ENCODE data around the gene PRR7.

PRR7 gene

DNA sequence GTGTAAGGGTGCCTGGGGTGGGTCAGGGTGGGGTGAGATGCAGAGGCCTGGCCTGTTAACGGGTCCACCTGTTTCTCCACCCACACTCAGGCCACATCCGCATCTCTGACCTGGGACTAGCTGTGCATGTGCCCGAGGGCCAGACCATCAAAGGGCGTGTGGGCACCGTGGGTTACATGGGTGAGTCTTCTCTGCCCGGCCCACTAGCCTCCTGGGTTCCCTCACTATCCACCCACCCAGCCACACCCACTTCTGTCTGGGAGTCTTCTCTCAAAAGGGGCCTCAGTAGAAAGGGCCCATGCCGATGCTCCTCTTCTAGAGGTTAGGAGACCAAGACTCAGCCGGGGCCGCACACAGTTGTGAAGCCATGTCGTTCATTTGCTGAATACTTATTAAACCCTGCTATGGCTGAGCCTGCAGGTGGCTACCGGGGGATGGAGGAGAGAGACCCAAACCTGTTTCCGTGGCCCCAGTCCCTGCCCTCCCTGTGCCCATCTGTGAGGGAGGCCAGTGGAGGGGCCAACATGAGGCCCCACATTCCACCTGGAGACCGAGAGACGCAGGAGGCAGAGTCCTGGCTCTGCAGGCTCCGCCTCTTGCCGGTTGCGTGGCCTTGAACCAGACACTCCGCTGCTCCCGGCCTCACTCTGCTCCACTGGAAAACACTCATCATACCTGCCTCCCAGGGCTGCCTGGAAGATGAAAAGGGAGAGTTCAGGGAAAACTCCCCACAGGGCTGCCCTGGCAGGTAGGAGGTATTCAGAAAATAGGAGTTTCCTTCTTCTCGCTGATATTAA is 11.5 kb upstream of the PRR7 start:
- Histone ChIP-seq H3K4me1 (ENCODE audit: insufficient read depth, low read length) (no peaks in the 10 kb centered on the region), H2AFZ (ENCODE audit: low read depth, low read length) (no peak overlapping the region), H3K27me3 (ENCODE audit: insufficient read depth, low read length) (no peaks in the 10 kb centered on the region), H3K9me3 (ENCODE audit: low read length) (no peaks in the 10 kb centered on the region), H3K4me3 (ENCODE audit: low read length) (no peak overlapping the region), H3K36me3 (ENCODE audit: insufficient read depth, low read length) (peaks cover 58% of the 10 kb centered on the region)

DNA sequence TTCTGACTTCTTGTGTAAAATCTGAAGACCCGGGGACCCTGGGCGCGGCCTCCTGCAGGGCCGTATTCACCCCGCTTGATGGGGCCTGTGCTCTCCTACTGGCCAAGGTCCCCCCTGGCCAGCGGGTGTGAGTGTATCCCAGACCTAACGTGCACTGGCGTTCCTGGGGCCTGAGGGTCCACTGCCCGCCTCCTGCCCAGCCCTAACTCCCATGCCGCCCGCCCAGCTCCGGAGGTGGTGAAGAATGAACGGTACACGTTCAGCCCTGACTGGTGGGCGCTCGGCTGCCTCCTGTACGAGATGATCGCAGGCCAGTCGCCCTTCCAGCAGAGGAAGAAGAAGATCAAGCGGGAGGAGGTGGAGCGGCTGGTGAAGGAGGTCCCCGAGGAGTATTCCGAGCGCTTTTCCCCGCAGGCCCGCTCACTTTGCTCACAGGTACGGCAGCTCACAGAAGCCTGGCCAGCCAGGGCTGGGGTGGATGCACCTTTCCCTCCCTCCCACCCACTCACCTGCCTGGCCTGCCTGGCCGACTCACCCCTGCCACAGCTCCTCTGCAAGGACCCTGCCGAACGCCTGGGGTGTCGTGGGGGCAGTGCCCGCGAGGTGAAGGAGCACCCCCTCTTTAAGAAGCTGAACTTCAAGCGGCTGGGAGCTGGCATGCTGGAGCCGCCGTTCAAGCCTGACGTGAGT is 10.6 kb upstream of the PRR7 start:
- Histone ChIP-seq H3K9me3 (ENCODE audit: low read length) (no peaks in the 10 kb centered on the region), H3K4me1 (ENCODE audit: insufficient read depth, low read length) (no peaks in the 10 kb centered on the region), H2AFZ (ENCODE audit: low read depth, low read length) (no peak overlapping the region), H3K4me3 (ENCODE audit: low read length) (no peak overlapping the region), H3K27me3 (ENCODE audit: insufficient read depth, low read length) (no peaks in the 10 kb centered on the region), H3K36me3 (ENCODE audit: insufficient read depth, low read length) (peaks cover 58% of the 10 kb centered on the region)

DNA sequence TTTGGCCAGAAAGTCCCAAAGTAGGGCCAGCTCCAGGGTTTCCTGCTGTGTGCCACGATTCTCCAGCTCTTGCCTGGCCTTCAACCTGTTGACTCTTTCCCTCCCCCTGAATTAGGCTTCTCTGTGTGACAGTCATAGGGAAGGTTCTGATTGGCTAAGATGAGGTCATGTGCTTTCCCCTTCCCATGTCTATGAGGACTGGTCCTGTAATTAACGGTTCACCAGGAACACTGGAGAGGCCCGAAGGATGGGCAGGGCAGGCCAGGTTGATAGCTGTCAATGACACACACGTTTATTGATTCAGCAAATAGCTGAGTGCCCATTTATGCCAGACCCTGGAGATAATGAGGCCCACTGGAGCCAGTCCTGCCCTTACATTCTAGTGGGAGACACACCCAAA is 9.0 kb upstream of the PRR7 start:
- H3K36me3 ChIP-seq (ENCODE audit: insufficient read depth, low read length), result peaks cover 51% of the 10 kb centered on the region

DNA sequence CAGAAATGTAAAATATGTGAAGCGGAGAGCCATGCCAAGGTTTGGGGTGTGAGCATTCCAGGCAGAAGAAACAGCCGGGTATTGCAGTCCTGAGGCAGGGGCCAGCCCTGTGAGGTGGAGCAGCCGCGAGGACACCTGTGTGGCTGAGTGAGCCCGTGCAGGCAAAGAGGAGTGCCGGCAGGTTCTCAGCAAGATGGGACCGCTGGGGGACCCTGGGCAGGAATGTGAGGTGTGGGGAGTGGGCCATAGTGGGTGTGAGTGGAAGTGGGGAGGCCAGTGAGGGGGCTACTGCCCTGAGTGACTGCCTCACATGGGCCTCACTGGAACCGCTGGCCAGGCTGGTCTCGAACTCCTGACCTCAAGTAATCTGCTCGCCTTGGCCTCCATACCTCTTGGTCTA is 8.1 kb upstream of the PRR7 start:
- H3K4me3 ChIP-seq (ENCODE audit: low read length), result no peak overlapping the region
- H3K36me3 ChIP-seq (ENCODE audit: insufficient read depth, low read length), result peaks cover 43% of the 10 kb centered on the region
- no peak overlapping the region for H2AFZ ChIP-seq (ENCODE audit: low read depth, low read length)
- no peaks in the 10 kb centered on the region for H3K4me1 ChIP-seq (ENCODE audit: insufficient read depth, low read length)
- no peaks in the 10 kb centered on the region for H3K27me3 ChIP-seq (ENCODE audit: insufficient read depth, low read length)
- no peaks in the 10 kb centered on the region for H3K9me3 ChIP-seq (ENCODE audit: low read length)

More for the DNA sequence above, 9.0 kb upstream of the PRR7 start:
- Histone ChIP-seq H2AFZ (ENCODE audit: low read depth, low read length) (no peak overlapping the region), H3K4me1 (ENCODE audit: insufficient read depth, low read length) (no peaks in the 10 kb centered on the region), H3K9me3 (ENCODE audit: low read length) (no peaks in the 10 kb centered on the region), H3K4me3 (ENCODE audit: low read length) (no peak overlapping the region), H3K27me3 (ENCODE audit: insufficient read depth, low read length) (no peaks in the 10 kb centered on the region)

DNA sequence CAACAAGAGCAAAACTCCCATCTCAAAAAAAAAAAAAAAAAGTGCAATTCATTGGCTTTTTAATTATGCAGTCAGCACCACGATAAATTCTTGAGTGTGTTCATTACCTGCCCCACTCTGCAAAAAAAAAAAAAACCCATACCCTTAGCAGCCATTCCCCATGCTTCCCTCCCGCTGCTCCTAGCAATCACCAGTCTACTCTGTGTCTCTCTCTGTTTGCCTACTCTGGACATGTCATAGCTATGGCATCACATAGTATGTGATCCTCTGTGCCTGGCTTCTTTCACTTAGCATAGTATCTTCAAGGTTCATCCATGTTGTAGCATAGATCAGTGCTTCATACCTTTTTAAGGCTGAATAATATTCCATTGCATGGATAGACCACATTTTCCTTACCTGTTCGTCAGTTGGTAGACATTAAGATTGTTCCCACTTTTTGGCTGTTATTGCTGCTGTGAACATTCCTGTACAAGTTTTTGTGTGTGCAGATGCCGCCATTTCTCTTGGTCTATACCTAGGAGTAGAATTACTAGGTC is 7.0 kb upstream of the PRR7 start:
- Histone ChIP-seq H3K36me3 (ENCODE audit: insufficient read depth, low read length) (peaks cover 32% of the 10 kb centered on the region), H3K4me3 (ENCODE audit: low read length) (no peak overlapping the region), H3K27me3 (ENCODE audit: insufficient read depth, low read length) (no peaks in the 10 kb centered on the region), H3K4me1 (ENCODE audit: insufficient read depth, low read length) (peaks cover 6% of the 10 kb centered on the region), H2AFZ (ENCODE audit: low read depth, low read length) (no peak overlapping the region), H3K9me3 (ENCODE audit: low read length) (no peaks in the 10 kb centered on the region)

DNA sequence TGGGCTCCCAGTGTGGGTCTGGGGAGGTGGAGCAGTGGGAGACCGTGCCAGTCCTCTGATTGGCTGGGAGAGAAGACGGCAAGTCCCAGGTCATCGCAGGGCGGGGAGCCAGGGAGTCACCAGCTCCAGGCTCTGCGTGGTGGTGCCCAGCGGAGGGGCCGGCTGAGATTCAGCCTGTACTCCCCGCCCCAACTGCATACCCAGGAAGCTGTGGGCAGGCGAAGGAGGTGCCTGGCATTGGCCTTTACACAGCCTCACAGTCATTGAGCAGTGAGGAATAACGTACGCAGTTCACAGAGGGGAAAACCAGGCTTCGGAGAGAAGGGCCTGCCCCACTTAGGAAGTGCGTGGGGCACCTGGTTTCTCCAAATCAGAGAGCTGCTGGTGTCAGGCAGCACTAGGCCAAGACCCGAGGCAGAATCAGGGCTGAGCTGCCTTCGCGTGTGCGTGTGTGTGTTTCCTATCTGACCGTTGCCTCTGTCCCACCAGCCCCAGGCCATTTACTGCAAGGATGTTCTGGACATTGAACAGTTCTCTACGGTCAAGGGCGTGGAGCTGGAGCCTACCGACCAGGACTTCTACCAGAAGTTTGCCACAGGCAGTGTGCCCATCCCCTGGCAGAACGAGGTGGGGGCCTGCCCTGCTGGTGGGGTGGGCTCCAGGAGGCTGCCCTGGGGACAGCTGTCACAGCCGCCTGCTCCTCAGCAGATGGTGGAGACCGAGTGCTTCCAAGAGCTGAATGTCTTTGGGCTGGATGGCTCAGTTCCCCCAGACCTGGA is 6.2 kb upstream of the PRR7 start:
- no peaks in the 10 kb centered on the region for H3K27me3 ChIP-seq (ENCODE audit: insufficient read depth, low read length)
- no peak overlapping the region for H2AFZ ChIP-seq (ENCODE audit: low read depth, low read length)
- H3K4me3 ChIP-seq (ENCODE audit: low read length), result no peak overlapping the region
- peaks cover 14% of the 10 kb centered on the region for H3K4me1 ChIP-seq (ENCODE audit: insufficient read depth, low read length)
- H3K9me3 ChIP-seq (ENCODE audit: low read length), result no peaks in the 10 kb centered on the region
- peaks cover 28% of the 10 kb centered on the region for H3K36me3 ChIP-seq (ENCODE audit: insufficient read depth, low read length)

DNA sequence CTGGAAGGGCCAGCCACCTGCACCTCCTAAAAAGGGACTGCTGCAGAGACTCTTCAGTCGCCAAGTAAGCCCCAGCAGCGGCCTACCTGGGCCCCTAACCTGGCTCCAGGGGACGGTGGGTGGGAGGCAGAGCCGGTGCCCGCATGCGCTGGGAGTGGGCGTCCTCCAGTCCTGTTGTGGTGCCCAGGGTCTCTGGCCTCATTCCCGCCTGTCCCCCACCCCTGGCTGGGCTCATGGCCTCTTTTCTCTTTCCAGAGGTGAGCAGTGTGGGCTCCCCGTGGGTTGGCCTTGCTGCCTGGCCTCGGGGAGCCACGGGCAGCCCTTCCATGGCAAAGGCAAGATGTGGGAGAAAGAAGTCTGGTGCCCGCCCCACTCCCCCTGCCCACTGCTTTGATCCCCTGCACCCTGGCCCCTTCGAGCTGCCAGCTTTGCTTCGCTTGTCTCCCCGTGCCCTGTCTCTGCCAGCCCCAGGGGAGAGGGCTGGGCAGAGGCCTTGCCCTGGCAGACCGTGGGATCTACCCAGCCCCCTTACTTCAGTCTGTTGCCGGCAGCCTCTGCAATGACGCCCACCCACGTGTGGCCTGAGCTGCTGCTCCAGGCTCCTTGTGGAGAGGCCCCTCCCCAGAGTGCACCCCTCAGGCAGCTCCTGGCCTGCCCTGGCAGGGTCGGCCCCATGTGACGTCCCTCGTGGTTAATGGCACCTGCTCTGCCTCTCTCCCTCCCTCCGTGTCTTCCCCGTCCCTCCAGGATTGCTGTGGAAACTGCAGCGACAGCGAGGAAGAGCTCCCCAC is 5.4 kb upstream of the PRR7 start:
- H3K27me3 ChIP-seq (ENCODE audit: insufficient read depth, low read length), result no peaks in the 10 kb centered on the region
- no peaks in the 10 kb centered on the region for H3K9me3 ChIP-seq (ENCODE audit: low read length)
- H2AFZ ChIP-seq (ENCODE audit: low read depth, low read length), result no peak overlapping the region
- peaks cover 22% of the 10 kb centered on the region for H3K4me1 ChIP-seq (ENCODE audit: insufficient read depth, low read length)
- peaks cover 22% of the 10 kb centered on the region for H3K36me3 ChIP-seq (ENCODE audit: insufficient read depth, low read length)
- H3K4me3 ChIP-seq (ENCODE audit: low read length), result no peak overlapping the region

DNA sequence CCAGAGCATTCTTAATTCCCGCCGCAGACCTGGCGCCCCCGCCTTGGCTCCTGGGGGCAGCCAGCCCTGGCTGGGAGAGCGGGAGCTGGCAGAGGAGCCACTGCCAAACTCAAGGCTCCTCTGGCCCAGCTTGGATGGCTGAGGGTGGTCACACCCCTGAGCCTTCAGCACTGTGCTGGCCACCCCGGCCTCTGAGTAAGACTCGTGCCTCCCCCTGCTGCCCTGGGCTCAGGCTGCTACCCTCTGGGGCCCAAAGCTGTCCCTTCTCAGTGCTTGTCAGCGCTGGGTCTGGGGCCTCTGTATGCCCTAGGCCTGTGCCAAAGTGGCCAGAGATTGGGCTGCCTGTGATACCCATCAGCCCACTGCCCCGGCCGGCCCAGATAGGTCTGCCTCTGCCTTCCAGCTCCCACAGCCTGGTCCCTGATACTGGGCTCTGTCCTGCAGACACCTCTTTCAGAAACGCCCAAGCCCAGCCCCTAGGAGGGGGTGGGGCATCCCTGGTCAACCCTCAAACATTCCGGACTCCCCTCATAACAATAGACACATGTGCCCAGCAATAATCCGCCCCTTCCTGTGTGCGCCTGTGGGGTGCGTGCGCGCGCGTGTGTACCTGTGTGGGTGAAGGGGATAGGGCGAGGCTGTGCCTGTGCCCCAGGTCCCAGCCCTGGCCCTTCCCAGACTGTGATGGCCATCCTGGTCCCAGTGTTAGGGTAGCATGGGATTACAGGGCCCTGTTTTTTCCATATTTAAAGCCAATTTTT is 4.4 kb upstream of the PRR7 start:
- Histone ChIP-seq H3K27me3 (ENCODE audit: insufficient read depth, low read length) (no peaks in the 10 kb centered on the region), H3K9me3 (ENCODE audit: low read length) (no peaks in the 10 kb centered on the region), H3K4me1 (ENCODE audit: insufficient read depth, low read length) (peaks cover 24% of the 10 kb centered on the region), H3K36me3 (ENCODE audit: insufficient read depth, low read length) (peaks cover 19% of the 10 kb centered on the region), H3K4me3 (ENCODE audit: low read length) (no peak overlapping the region), H2AFZ (ENCODE audit: low read depth, low read length) (no peak overlapping the region)

DNA sequence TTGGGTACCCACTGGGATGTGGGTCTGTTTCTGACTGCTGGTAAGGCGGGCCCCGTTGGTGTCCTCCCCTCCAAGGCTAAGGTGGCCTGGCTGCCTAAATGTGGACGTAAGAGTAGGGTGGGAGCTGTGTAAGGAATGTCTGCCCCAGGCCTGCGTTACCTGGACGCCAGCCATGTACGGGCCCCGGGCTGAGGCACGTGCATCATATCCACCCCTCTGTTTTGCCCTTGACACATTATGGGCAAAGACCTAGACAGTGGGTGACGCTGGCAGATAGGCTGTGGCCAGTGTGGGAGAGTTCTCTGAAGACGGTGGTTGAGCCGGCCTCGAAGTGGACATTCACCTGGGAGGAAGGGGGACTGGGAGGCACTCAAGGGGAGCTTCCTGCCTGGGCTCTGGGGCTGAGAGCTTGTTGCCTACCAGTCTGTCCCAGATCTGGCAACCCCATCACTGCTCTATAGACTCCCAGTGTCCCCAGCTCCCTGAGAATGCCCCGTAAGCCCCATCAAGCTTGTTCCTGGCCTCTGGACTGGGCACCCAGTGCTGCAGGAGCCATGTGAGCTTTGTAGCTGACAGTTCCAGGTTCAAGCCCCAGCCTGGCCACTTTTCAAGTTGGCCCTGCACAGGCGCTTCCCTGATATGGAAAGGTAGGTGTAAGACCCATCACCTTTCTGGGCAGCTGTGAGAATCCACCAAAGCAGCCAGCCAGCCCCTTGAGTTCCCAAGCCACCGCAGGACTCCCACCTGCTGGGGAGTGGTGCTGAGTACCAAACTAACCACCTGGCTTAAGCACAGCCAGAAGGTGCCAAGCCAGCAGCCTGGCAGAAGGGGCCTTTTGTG is 3.2 kb upstream of the PRR7 start:
- H3K9me3 ChIP-seq (ENCODE audit: low read length), result no peaks in the 10 kb centered on the region
- no peaks in the 10 kb centered on the region for H3K27me3 ChIP-seq (ENCODE audit: insufficient read depth, low read length)

DNA sequence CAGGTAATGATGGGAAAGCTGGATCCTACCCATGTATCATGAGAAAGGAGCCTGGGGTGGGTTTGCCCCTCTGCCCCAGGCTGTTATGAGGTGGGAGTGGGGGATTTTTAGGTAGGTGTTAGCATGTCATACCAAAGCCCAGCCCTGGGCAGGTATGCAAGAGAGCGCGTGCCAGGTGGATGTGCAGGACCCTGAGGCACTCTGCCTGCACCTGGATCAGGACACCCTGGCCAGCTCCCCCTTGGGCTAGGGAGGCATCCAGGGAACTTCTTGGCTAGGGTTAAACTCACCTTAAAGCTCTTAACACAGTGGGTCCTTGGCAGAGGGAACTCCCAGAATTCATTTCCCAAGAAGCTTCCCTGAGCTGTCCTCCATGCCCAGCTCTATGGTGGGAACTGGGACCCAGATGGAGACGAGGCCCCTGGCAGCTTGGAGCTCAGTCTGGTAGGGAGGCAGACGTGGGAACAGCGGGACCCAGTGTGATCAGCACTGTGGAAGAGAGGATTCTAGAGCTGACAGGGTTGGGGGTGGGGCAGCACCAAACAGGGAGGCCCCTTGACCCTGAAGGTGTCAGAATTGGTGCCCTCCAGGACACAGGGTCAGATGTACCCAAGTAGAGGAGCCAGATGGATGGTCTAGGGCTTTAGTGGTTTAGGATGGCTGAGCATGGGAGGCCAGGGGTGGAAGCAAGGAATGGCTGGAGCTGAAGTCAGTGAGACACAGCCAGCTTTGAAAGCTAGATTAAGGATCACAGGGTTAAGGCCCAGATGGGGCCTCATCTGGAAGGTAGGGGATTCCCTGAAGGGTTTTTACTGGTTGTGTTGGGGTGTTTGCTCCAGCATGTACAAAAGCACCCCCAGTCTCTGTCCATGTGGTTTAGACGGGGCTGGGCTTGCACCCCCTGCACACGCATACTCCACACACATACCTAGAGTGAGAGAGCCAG is 2.2 kb upstream of the PRR7 start:
- Histone ChIP-seq H2AFZ (ENCODE audit: low read depth, low read length) (no peak overlapping the region), H3K27me3 (ENCODE audit: insufficient read depth, low read length) (no peaks in the 10 kb centered on the region), H3K4me1 (ENCODE audit: insufficient read depth, low read length) (peaks cover 45% of the 10 kb centered on the region), H3K9me3 (ENCODE audit: low read length) (no peaks in the 10 kb centered on the region), H3K36me3 (ENCODE audit: insufficient read depth, low read length) (peaks cover 5% of the 10 kb centered on the region), H3K4me3 (ENCODE audit: low read length) (no peak overlapping the region)

More for the DNA sequence above, 3.2 kb upstream of the PRR7 start:
- Histone ChIP-seq H2AFZ (ENCODE audit: low read depth, low read length) (no peak overlapping the region), H3K36me3 (ENCODE audit: insufficient read depth, low read length) (peaks cover 10% of the 10 kb centered on the region), H3K4me1 (ENCODE audit: insufficient read depth, low read length) (peaks cover 35% of the 10 kb centered on the region), H3K4me3 (ENCODE audit: low read length) (no peak overlapping the region)

Data from neuron (in vitro differentiated cells).